ENCODE measurements around the gene HECTD2.
"Not testable (repeated sequence)": the region's sequence is repeated elsewhere in the genome, so short reads cannot be mapped to it uniquely, and the experiment has no call there.

The HECTD2 gene

GRCh38 chr10:91409869-91410637 is at the start of gene HECTD2:
TSS of gene HECTD2 (plus strand) at chr10:91410344. CDS start at chr10:91410439, 95 bp downstream.
- peak; percentile 49 for DNase-seq (ENCODE audit: low read depth)

GRCh38 chr10:91360461-91360860 is 49.7 kb upstream of the HECTD2 start:
- no peak for DNase-seq (ENCODE audit: low read depth)

- DNase-seq (ENCODE audit: low read depth) = not testable (repeated sequence)
Observed at GRCh38 chr10:91365519-91365918, 44.6 kb upstream of the HECTD2 start.

GRCh38 chr10:91366704-91367103 is 43.4 kb upstream of the HECTD2 start:
- no peak for DNase-seq (ENCODE audit: low read depth)

- DNase-seq (ENCODE audit: low read depth) = no peak
Observed at GRCh38 chr10:91367127-91367531, 43.0 kb upstream of the HECTD2 start.

- no peak for DNase-seq (ENCODE audit: low read depth)
Observed at GRCh38 chr10:91367558-91367957, 42.6 kb upstream of the HECTD2 start.

GRCh38 chr10:91369978-91370589 is 40.1 kb upstream of the HECTD2 start:
- not testable (repeated sequence) for DNase-seq (ENCODE audit: low read depth)

- DNase-seq (ENCODE audit: low read depth) = no peak
Observed at GRCh38 chr10:91374052-91374451, 36.1 kb upstream of the HECTD2 start.

GRCh38 chr10:91378061-91378460 is 32.1 kb upstream of the HECTD2 start:
- no peak for DNase-seq (ENCODE audit: low read depth)

- DNase-seq (ENCODE audit: low read depth) = no peak
Observed at GRCh38 chr10:91380873-91381256, 29.3 kb upstream of the HECTD2 start.

- DNase-seq (ENCODE audit: low read depth) = no peak
Observed at GRCh38 chr10:91381257-91381891, 28.8 kb upstream of the HECTD2 start.

GRCh38 chr10:91385306-91386085 is 24.6 kb upstream of the HECTD2 start:
- DNase-seq (ENCODE audit: low read depth) = no peak

GRCh38 chr10:91389636-91390512 is 20.3 kb upstream of the HECTD2 start:
- DNase-seq (ENCODE audit: low read depth) = no peak

- not testable (repeated sequence) for DNase-seq (ENCODE audit: low read depth)
Observed at GRCh38 chr10:91390513-91390825, 19.7 kb upstream of the HECTD2 start.

GRCh38 chr10:91391920-91392319 is 18.2 kb upstream of the HECTD2 start:
- no peak for DNase-seq (ENCODE audit: low read depth)

- DNase-seq (ENCODE audit: low read depth) = no peak
Observed at GRCh38 chr10:91406322-91406721, 3.8 kb upstream of the HECTD2 start.

- peak; percentile 2 for DNase-seq (ENCODE audit: low read depth)
Observed at GRCh38 chr10:91409069-91409868, 875 bp upstream of the HECTD2 start.

- DNase-seq (ENCODE audit: low read depth) = no peak
Observed at GRCh38 chr10:91410638-91411371, 661 bp downstream of the HECTD2 start.

- DNase-seq (ENCODE audit: low read depth) = no peak
Observed at GRCh38 chr10:91411621-91412020, 1.5 kb downstream of the HECTD2 start.

All from stimulated activated CD8-positive, alpha-beta memory T cell treated with anti-CD3 and anti-CD28 coated beads, Interleukin-7, amount 100 ng/mL, for 24 hours (primary cell).